Testis (tissue), 2 donors: ENCODE data around the gene ALG1.

Experiments
- CTCF ChIP-seq, 3 experiments: fragments of 450-650 bp in 2 of 3; fragments of 200-600 bp in 1 of 3; sonication (generic) in 1 of 3; IDR thresholded peaks; one replicate each; pipeline ENCODE4 v1.5.1; 2016 to 2019; ENCODE audit warnings: antibody characterized with exemption in 3 of 3, mild to moderate bottlenecking in 2 of 3, moderate library complexity in 1 of 3
- POLR2A ChIP-seq: fragments of 450-650 bp; IDR thresholded peaks from one replicate; pipeline ENCODE4 v1.6.1; 2017; ENCODE audit warnings: antibody characterized with exemption, mild to moderate bottlenecking, moderate library complexity

GRCh38 chr16:5071681-5072333, at the start of gene ALG1:
- TF ChIP-seq CTCF (IDR thresholded peaks at IDR 0.05) (no peak), POLR2A (peak; percentile 15)
